HepG2 (cell line): Measurements from ENCODE around the gene KHK. TPM values are rescaled to one million over a fixed set of nuclear protein-coding genes. Genes with fewer than 3 reads are reported as not detected.
A peak's percentile ranks its signal among the peaks of the same experiment; 100 is the strongest.

Experiments
- AHR ChIP-seq: IDR thresholded peaks from 2 replicates; pipeline ENCODE4 v1.6.1; 2018; ENCODE audit warnings: missing genetic modification reagents, missing compliant biosample characterization
- FOSL1 ChIP-seq: sonication (generic); formaldehyde crosslinking; IDR thresholded peaks from 2 replicates; pipeline ENCODE4 v1.9.0; 2021; ENCODE audit warnings: missing genetic modification reagents, borderline replicate concordance
- HHEX ChIP-seq: IDR thresholded peaks from 2 replicates; pipeline ENCODE4 v1.6.1; 2016; ENCODE audit warnings: control low read depth
- HMG20A ChIP-seq: IDR thresholded peaks from 2 replicates; pipeline ENCODE4 v1.6.1; 2016; ENCODE audit warnings: borderline replicate concordance
- HOXA9 ChIP-seq: sonication (generic); formaldehyde crosslinking; IDR thresholded peaks from 2 replicates; pipeline ENCODE4 v1.8.1; 2022; ENCODE audit warnings: missing genetic modification reagents, mild to moderate bottlenecking, moderate library complexity, borderline replicate concordance
- IKZF1 ChIP-seq: fragments of 450-650 bp; IDR thresholded peaks from 2 replicates; pipeline ENCODE4 v1.7.1; 2016
- KDM4B ChIP-seq: sonication (generic); formaldehyde crosslinking; IDR thresholded peaks from 2 replicates; pipeline ENCODE4 v1.4.0; 2020; ENCODE audit warnings: missing genetic modification reagents
- MYNN ChIP-seq: sonication (generic); formaldehyde crosslinking; IDR thresholded peaks from 2 replicates; pipeline ENCODE4 v1.4.0; 2020; ENCODE audit warnings: mild to moderate bottlenecking, low read depth, missing genetic modification reagents
- NFKB2 ChIP-seq: sonication (generic); formaldehyde crosslinking; IDR thresholded peaks from 2 replicates; pipeline ENCODE4 v1.4.0; 2020; ENCODE audit warnings: missing genetic modification reagents, borderline replicate concordance
- PHF21A ChIP-seq: sonication (generic); formaldehyde crosslinking; IDR thresholded peaks from 2 replicates; pipeline ENCODE4 v1.5.0; 2020; ENCODE audit warnings: mild to moderate bottlenecking, missing genetic modification reagents
- PLRG1 ChIP-seq: fragments of 450-650 bp; conservative IDR thresholded peaks from 2 replicates; pipeline ENCODE4 v1.6.1; 2016
- SALL2 ChIP-seq: sonication (generic); formaldehyde crosslinking; IDR thresholded peaks from 2 replicates; pipeline ENCODE4 v1.8.1; 2023; ENCODE audit warnings: mild to moderate bottlenecking, missing genetic modification reagents, inconsistent platforms
- SP2 ChIP-seq: sonication (generic); formaldehyde crosslinking; IDR thresholded peaks from 2 replicates; pipeline ENCODE4 v1.5.1; 2020; ENCODE audit warnings: mild to moderate bottlenecking, missing genetic modification reagents
- TARDBP ChIP-seq: sonication (generic); formaldehyde crosslinking; IDR thresholded peaks from 2 replicates; pipeline ENCODE4 v1.8.0; 2022; ENCODE audit warnings: mild to moderate bottlenecking, missing genetic modification reagents
- ZNF224 ChIP-seq: sonication (generic); formaldehyde crosslinking; IDR thresholded peaks from 2 replicates; pipeline ENCODE4 v1.5.0; 2020; ENCODE audit warnings: mild to moderate bottlenecking, missing genetic modification reagents
- ZNF619 ChIP-seq: sonication (generic); formaldehyde crosslinking; IDR thresholded peaks from 2 replicates; pipeline ENCODE4 v1.4.0; 2020; ENCODE audit warnings: mild to moderate bottlenecking, missing genetic modification reagents
- ZNF841 ChIP-seq: sonication (generic); formaldehyde crosslinking; IDR thresholded peaks from 2 replicates; pipeline ENCODE4 v1.8.1; 2023; ENCODE audit warnings: missing genetic modification reagents, borderline replicate concordance
- polyA plus RNA-seq, 8 experiments: library from polyadenylated mRNA; depleted of rRNA in 3 of 8; stranded (reverse) in 7 of 8; unstranded in 1 of 8; fragments of >200 nt; fragmentation: Illumina TruSeq in 4 of 8; extraction: Trizol in 4 of 8; gene quantifications; 2 replicates each; pipeline versions ENCODE4 v1.2.1 to v1.2.3, GENCODE V29; 2011 to 2016; ENCODE audit warnings: low read depth in 4 of 8, missing spikeins in 1 of 8, mixed read lengths in 1 of 8; ENCODE audit not compliant: insufficient read depth in 1 of 8
- total RNA-seq, 5 experiments: library from RNA; depleted of rRNA; stranded (reverse); fragments of >200 nt; fragmentation: Illumina TruSeq; extraction: Trizol; gene quantifications; 2 replicates each; pipeline ENCODE4 v1.2.3, GENCODE V29; 2016; ENCODE audit warnings: low read depth in 1 of 5
- TF ChIP-seq, protein P1 (sequence below): sonication (generic); formaldehyde crosslinking; IDR thresholded peaks from 2 replicates; pipeline ENCODE4 v1.9.0; 2021; ENCODE audit warnings: missing genetic modification reagents, mild to moderate bottlenecking, borderline replicate concordance
- TF ChIP-seq, protein P2 (sequence below): sonication (generic); formaldehyde crosslinking; IDR thresholded peaks from 2 replicates; pipeline ENCODE4 v1.8.1; 2022; ENCODE audit warnings: low read depth, mild to moderate bottlenecking, missing genetic modification reagents
- TF ChIP-seq, protein P3 (sequence below): sonication (generic); formaldehyde crosslinking; IDR thresholded peaks from 2 replicates; pipeline ENCODE4 v1.4.0; 2020; ENCODE audit warnings: missing genetic modification reagents, mild to moderate bottlenecking, borderline replicate concordance
- TF ChIP-seq, protein P4 (sequence below): sonication (generic); formaldehyde crosslinking; IDR thresholded peaks from 2 replicates; pipeline ENCODE4 v1.8.0; 2022; ENCODE audit warnings: missing genetic modification reagents, low read depth, mild to moderate bottlenecking, borderline replicate concordance

Gene KHK
- total and polyA plus RNA-seq, 2 of the 13 experiments (the other 11 are each of a cell fraction or from before 2014, with no cell fraction given), result 40.9 to 99.2 TPM

DNA sequence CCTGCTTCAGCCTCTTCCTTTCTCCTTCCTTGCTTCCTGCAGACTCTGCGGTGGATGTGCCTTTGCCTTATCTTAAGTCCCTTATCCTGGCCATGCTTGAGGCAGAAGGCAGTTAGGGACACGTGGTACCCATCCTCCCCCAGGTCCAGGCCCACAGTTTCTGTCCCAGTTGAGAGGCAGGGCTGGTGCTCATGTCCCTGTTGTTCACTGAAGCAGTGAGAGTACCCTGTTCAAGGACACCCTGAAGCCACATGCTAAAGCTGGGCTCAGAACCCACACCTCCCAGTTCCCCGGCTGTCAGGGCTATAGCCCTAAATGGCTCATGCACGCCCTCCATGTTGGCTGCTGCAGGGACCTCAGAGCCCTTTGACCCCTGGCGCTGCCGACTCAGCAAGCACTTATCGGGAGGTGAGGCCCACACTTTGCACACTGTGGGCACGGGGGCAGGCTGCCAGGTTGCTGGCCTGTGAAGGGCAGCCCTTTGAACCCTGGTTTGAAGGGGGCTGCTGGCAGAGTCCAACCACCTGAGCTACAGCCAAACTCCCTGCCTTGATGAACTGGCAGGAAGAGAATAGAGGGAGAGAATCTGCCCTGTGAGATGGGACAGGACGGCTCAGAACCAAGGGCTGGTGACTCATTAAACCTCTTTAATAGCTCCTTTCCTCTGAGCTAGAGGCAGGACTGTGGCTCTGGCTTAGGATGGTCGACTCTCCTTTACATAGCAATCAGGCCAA is 6.3 kb downstream of the KHK start (continued):
- TF ChIP-seq ZNF619 (peak; percentile 58; the same call in 1 of the 2 replicates), TARDBP (CRISPR knock-in tag) (peak; percentile 90), PHF21A (CRISPR knock-in tag) (peak; percentile 99), HOXA9 (CRISPR knock-in tag) (no peak), HMG20A (CRISPR knock-in tag) (peak; percentile 25; the same call in 1 of the 2 replicates), ZNF224 (CRISPR knock-in tag) (no peak), ZNF841 (CRISPR knock-in tag) (no peak), SP2 (CRISPR knock-in tag) (no peak), MYNN (CRISPR knock-in tag) (no peak; the same call in 1 of the 2 replicates), PLRG1 (no peak), FOSL1 (CRISPR knock-in tag) (peak; percentile 28; the same call in 1 of the 2 replicates), KDM4B (CRISPR knock-in tag) (peak; percentile 52; the same call in 1 of the 2 replicates), AHR (peak; percentile 72), NFKB2 (CRISPR knock-in tag) (peak; percentile 72; the same call in 1 of the 2 replicates), SALL2 (CRISPR knock-in tag) (no peak), HHEX (CRISPR knock-in tag) (no peak), IKZF1 (no peak)
- TF ChIP-seq, protein P1, sequence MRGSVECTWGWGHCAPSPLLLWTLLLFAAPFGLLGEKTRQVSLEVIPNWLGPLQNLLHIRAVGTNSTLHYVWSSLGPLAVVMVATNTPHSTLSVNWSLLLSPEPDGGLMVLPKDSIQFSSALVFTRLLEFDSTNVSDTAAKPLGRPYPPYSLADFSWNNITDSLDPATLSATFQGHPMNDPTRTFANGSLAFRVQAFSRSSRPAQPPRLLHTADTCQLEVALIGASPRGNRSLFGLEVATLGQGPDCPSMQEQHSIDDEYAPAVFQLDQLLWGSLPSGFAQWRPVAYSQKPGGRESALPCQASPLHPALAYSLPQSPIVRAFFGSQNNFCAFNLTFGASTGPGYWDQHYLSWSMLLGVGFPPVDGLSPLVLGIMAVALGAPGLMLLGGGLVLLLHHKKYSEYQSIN (CRISPR knock-in tag), result no peak
- TF ChIP-seq, protein P2, sequence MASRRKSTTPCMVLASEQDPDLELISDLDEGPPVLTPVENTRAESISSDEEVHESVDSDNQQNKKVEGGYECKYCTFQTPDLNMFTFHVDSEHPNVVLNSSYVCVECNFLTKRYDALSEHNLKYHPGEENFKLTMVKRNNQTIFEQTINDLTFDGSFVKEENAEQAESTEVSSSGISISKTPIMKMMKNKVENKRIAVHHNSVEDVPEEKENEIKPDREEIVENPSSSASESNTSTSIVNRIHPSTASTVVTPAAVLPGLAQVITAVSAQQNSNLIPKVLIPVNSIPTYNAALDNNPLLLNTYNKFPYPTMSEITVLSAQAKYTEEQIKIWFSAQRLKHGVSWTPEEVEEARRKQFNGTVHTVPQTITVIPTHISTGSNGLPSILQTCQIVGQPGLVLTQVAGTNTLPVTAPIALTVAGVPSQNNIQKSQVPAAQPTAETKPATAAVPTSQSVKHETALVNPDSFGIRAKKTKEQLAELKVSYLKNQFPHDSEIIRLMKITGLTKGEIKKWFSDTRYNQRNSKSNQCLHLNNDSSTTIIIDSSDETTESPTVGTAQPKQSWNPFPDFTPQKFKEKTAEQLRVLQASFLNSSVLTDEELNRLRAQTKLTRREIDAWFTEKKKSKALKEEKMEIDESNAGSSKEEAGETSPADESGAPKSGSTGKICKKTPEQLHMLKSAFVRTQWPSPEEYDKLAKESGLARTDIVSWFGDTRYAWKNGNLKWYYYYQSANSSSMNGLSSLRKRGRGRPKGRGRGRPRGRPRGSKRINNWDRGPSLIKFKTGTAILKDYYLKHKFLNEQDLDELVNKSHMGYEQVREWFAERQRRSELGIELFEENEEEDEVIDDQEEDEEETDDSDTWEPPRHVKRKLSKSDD, result peak; percentile 97
- TF ChIP-seq, protein P3, sequence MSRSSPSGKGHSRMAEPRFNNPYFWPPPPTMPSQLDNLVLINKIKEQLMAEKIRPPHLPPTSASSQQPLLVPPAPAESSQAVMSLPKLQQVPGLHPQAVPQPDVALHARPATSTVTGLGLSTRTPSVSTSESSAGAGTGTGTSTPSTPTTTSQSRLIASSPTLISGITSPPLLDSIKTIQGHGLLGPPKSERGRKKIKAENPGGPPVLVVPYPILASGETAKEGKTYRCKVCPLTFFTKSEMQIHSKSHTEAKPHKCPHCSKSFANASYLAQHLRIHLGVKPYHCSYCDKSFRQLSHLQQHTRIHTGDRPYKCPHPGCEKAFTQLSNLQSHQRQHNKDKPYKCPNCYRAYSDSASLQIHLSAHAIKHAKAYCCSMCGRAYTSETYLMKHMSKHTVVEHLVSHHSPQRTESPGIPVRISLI (CRISPR knock-in tag), result no peak
- TF ChIP-seq, protein P4, sequence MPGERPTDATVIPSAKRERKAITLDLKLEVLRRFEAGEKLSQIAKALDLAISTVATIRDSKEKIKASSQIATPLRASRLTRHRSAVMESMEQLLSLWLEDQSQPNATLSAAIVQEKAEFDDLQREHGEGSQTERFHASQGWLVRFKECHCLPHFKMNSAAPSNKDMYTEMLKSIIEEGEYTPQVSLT (CRISPR knock-in tag), result no peak; the same call in 1 of the 2 replicates
